Kidney capillary endothelial cell (primary cell): Measurements from ENCODE around the gene XRRA1.
"Not testable (repeated sequence)": the region's sequence is repeated elsewhere in the genome, so short reads cannot be mapped to it uniquely, and the experiment has no call there.

ENCODE experiments used
- DNase-seq: peaks from one replicate; pipeline ENCODE4 v3.0.0-alpha.2; 2018; ENCODE audit warnings: low spot score

XRRA1 gene

DNA sequence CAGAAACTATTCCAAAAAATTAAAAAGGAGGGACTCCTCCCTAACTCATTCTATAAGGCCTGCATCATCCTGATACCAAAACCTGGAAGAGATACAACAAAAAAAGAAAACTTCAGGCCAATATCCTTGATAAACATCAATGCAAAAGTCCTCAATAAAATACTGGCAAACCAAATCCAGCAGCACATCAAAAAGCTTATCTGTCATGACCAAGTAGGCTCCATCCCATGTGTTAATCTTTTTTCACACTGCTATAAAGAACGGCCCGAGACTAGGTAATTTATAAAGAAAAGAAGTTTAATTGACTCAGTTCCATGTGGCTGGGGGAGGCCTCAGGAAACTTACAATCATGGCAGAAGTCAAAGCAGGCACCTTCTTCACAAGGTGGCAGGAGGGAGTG lies 123.3 kb downstream of the XRRA1 start:
- DNase-seq = not testable (repeated sequence)

DNA sequence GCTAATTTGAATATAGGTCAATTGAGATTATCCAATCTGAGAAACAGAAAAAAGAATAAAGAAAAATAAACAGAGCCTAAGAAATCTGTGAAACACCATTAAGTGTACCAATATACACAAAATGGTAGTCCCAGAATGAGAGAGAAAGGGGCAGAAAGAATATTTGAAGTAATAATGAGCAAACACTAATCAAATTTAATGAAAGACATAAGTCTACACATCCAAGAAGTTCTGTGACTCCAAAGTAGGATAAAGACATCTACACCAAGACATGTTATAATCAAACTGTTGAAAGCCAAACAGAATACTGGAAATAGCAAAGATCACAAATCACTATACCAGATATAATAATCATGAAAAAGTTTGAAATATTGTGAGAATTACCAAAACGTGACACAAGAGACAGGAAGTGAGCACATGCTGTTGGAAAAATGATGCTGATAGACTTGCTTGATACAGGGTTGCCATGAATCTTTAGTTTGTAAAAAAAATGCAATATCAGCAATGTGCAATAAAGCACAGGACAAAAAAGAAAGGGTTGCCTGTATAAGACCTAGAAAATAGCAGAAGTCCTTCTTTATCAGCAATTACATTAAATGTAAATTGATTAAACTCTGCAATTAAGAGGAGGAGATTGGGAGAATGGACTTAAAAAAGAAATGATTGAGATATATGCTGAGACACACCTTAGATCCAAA lies 124.5 kb downstream of the XRRA1 start:
- DNase-seq = no peak

DNA sequence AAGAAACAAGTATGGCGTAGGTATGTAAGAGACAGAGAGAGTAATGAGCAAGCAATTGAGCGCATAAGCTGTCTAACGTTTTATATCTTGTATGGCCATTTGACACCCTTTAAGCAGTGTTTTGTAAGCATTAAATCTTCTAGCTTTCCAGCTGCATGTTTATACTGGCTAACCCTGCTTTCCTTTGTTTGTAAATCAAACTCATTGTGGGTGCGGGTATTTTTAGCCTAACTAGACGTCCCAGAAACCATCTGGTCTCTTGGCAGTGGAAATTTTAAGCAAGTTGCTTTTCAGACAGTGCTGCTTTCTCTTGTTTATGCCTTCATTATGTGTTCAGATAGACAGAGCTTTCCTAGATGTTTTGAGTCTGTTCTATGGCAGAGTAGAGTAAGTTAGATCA lies 126.7 kb downstream of the XRRA1 start:
- DNase-seq = no peak

DNA sequence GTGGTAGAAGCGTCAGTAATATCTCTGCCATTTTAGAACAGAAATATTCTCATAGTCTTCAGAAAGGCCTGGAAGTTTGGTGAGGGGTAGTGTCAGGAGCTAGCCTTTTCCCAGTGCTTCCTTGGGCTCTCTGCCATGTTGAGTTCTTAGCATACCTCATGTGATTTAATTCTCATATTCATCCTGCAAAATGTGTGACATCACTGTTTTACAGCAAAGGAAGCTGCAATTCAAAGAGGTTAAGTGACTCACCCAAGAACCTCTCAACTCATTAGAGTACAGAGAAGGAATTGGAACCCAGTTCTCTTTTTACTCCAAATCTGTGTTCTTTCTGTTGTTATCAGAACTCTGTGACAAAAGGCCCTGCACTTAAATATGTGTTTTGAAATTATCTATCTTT lies 128.1 kb downstream of the XRRA1 start:
- peak; percentile 78 for DNase-seq

DNA sequence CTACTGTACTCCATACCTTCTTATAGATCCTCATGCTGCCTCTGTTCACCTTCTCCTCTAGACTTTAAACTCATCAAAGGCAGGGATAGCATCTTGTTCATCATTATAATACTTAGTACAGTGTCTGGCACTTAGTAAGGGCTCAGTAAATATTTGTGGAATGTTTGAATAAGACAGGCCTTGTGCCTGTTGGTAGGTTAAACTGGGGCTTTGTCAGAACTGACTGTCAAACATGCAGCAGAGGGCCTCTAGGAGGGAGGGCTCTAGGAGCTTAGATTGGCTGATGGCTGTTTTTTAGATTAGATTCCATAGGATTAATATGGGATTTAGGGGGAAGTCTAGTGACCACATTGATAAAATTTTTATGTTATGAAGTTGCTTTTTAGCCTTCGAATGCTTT lies 129.5 kb downstream of the XRRA1 start:
- no peak for DNase-seq

DNA sequence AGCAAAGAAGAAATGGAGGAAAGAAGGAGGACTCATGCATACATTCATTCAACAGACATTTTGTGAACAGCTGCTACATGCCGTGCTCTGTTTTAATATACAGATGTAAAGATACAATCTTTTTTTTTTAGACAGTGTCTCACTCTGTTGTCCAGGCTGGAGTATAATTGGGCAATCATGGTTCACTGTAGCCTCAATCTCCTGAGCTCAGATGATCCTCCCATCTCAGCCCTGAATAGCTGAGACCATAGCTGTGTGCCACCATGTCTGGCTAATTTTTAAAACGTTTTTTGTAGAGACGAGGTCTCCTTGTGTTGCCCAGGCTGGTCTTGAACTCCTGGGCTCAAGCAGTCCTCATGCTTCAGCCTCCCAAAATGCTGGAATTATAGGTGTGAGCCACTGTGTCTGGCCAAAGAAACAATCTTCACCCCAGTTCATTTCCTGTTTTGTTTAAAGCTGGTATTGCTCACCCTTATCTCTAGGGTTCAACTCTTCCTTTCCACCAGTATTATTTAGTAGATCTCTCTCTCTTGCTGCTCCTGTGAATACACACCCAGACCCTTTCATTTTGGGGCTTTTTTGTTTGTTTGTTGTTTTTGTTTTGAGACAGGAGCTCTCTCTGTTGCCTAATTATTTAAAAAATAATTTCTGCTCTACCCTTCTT lies 130.5 kb downstream of the XRRA1 start:
- peak; percentile 27 for DNase-seq

DNA sequence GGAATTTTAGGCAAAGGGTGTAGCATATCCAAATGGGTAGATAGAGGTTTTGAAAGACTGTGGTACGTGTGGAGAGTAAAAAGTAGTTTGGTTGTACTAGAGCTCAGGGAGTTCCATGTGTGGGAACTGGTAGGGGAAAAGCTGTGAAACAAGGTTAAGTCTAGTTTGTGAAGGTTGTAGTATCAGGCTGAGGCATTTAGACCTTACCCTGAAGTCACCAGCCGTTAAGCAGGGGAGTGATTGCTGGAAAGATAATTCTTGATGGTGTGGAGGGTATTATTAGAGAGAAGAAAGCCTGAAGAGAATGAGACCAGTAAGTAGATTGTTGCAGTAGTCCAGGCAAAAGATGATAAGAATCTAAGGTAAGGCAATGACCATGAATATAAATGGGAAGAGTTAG lies 132.2 kb downstream of the XRRA1 start:
- no peak for DNase-seq

DNA sequence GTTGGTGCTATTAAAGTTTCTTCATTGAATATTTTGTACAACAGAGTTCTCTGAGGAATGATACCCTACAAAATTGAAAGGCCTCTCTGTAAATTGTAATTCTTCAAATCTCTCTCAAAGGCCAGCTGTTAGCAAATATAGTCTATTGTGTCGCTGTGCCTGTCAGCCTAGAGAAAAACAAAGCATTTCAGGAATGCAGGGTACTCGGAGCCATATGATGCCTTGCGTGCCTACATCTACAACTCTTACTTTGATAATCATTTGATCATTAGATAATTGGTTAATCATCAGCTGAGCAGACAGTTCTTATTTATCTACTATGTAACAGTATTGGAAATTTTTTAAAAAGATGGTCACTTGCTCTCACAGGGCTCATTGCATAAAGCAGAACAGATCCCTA lies 132.9 kb downstream of the XRRA1 start:
- DNase-seq = no peak

DNA sequence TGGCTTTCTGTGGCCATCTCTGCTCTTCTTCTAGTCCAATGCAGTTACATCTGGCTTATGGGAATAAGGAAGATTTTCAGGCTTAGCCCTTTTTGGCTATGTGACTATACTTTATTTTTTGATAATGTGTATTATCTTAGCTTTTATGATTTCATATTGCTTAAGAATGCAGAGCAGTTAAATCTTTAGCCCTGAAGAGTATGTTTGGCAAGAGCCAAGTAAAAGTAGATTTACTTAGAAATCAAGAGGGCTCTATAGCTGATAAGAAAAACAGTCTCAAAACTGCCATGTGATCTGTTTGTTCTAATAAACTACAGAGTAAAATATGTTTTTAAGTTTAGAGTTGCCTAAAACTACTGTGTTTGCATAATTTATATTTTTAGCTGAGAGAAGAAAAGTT lies 139.1 kb downstream of the XRRA1 start:
- no peak for DNase-seq

DNA sequence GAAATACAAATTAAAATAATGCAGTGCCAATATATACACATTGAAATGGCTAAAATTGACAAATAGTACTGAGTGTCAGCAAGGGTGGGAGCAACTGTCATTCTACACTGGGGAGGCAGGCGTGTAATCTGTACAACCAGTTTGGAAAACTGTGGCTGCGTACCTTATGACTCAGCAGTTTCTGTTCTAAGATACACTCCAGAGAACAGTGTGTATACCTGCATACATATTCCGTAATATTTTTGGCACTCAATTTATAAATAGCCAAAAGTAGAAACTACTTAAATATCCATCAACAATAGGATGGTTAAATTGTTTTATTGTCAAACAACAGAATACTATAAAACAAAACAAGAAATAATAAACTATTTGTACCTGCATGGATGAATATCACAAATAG lies 142.6 kb downstream of the XRRA1 start:
- DNase-seq = no peak

DNA sequence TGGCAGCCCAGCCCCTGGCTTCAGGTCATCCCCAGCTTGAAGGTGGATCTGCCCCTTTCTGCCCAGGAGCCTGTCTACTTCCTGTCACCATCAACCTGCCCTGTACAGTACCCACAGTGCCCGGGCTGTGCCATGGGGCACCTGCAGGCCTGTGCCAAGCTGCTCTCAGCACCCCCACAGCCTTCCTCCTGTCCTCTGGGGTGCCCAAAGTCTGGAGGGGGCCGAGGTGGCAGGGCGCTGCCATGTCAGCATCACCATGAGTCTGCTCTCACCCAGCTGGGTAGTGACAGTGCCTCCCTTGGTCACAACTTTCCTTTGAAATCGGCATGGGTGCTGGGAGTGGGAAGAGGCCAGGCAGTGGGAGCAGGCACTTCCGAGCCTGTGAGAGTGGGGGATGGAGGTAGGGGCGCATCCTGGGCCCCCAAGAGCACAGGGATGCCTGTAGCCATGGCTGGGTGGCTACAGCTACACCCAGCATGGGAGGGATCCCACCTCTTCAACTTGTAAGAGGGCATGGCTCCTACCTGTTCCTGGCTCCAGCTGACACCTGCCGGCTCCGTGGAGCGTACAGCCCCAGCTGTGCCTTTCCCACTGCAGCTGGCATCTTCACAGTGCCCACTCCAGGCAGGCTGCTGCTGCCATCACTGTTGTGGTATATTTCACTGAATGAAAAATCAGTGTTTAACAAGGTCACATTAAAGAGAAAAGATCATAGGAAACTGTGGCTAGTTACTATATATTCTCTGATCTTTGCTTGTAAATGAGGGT lies 157.4 kb downstream of the XRRA1 start:
- no peak for DNase-seq
